ENCODE results near the gene OTUD6A. TPM values are rescaled to one million over a fixed set of nuclear protein-coding genes. Genes with fewer than 3 reads are reported as not detected.
A peak's percentile ranks its signal among the peaks of the same experiment; 100 is the strongest.

The OTUD6A gene
- polyA plus RNA-seq, 3 donors, result not detected

DNA sequence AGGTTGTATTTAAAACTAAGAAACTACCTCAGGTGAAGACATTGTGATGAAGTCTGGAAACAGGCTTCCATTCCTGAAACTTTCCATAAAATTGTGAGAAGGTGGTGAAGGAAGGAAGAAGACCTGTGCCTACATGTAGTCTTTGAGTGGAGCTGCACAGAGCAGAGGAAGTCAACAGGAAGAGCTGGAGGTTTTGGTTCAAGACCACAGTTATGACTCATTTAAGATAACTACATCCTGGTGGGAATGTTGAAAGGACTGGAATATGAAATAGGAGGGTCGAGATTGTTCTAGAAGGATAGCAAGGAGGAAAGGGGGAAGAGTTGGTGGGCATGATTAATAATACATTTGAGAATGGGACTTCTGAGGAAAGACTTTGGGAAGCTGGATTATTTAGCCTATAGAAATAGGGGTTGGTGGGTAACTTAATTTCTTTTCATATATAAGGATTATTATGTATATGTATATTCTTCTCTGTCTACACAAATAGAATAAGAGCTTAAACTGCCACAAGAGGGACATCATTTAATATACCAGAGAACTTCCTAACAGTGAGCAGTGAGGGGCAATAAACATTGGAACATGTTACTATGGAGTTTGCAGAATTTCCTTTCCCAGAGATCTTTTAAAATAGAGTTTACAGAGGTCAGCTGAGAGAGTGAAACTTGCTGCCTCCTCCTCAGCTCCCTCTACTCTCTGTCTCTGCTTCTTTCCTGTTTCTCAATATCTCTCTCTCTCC, 36.0 kb upstream of the OTUD6A start:
- Histone ChIP-seq H3K4me3 (replicated peaks in 1 of 3; ENCODE audit: low read depth in 2 of 3, low read length in 3 of 3) (no peak overlapping the region), H3K27me3 (ENCODE audit: control insufficient read depth in 2 of 2, insufficient read depth in 2 of 2, low read length in 2 of 2) (peaks cover 0 to 2% of the 10 kb centered on the region in 2 donors), H3K4me2 (replicated peaks; ENCODE audit: extremely low read depth, low read length, poor library complexity, severe bottlenecking) (no peak overlapping the region), H2AFZ (ENCODE audit: insufficient read depth, low read depth, low read length, poor library complexity, severe bottlenecking) (no peak overlapping the region), H3K9me3 (replicated peaks in 1 of 2; ENCODE audit: control insufficient read depth in 1 of 2, insufficient read depth in 1 of 2, low read length in 2 of 2) (no peaks in the 10 kb centered on the region), H3K4me1 (ENCODE audit: control insufficient read depth in 1 of 2, insufficient read depth in 2 of 2, low read length in 2 of 2) (no peaks in the 10 kb centered on the region), H4K20me1 (ENCODE audit: insufficient read depth, low read length) (no peaks in the 10 kb centered on the region), H3K9ac (ENCODE audit: insufficient read depth, low read length, poor library complexity, severe bottlenecking) (no peak overlapping the region), H3K79me2 (ENCODE audit: insufficient read depth, low read length) (no peaks in the 10 kb centered on the region), H3K27ac (ENCODE audit: low read depth in 1 of 2, low read length in 2 of 2) (no peak overlapping the region), H3K36me3 (replicated peaks in 1 of 2; ENCODE audit: control insufficient read depth in 1 of 2, insufficient read depth in 2 of 2, low read length in 2 of 2) (no peaks in the 10 kb centered on the region)
- Mint-ChIP-seq H3K27me3 (ENCODE audit: low read depth in 3 of 3) (peaks cover 0 to 16% (median 1%) of the 10 kb centered on the region in 3 donors), H3K9me3 (no peaks in the 10 kb centered on the region), H3K4me3 (no peak overlapping the region), H3K36me3 (no peaks in the 10 kb centered on the region), H3K27ac (peak overlapping the region in 1 of 7 donors; percentile 6), H3K4me1 (no peaks in the 10 kb centered on the region)
- WGBS (ENCODE audit: insufficient coverage), result no CpG with 5 or more reads among the region's 1 CpG
- intact Hi-C loops (cut with micrococcal nuclease), result no loop called here
- TF ChIP-seq, protein P1, sequence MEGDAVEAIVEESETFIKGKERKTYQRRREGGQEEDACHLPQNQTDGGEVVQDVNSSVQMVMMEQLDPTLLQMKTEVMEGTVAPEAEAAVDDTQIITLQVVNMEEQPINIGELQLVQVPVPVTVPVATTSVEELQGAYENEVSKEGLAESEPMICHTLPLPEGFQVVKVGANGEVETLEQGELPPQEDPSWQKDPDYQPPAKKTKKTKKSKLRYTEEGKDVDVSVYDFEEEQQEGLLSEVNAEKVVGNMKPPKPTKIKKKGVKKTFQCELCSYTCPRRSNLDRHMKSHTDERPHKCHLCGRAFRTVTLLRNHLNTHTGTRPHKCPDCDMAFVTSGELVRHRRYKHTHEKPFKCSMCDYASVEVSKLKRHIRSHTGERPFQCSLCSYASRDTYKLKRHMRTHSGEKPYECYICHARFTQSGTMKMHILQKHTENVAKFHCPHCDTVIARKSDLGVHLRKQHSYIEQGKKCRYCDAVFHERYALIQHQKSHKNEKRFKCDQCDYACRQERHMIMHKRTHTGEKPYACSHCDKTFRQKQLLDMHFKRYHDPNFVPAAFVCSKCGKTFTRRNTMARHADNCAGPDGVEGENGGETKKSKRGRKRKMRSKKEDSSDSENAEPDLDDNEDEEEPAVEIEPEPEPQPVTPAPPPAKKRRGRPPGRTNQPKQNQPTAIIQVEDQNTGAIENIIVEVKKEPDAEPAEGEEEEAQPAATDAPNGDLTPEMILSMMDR (IDR thresholded peaks at IDR 0.05), result no peak
- DNase-seq, result no peak

DNA sequence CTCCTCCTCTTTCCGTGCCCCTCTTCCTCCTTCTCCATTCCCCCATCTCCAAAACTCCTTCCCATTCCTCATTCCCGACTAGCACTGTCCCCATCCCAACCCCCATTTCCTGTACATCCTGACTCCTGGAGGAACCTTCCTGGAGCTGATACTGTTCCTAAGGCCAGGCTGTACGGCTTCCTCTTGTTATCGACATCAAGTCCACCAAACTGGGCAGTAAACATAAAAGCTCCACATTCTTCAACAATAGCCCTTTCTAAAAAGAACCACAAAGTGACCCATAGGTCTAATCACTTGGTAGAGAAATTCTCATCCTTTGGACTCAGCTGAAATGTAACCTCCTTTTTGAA, 35.4 kb upstream of the OTUD6A start:
- Histone ChIP-seq H3K27me3 (ENCODE audit: control insufficient read depth in 2 of 2, insufficient read depth in 2 of 2, low read length in 2 of 2) (peaks cover 0 to 2% of the 10 kb centered on the region in 2 donors), H3K27ac (ENCODE audit: low read depth in 1 of 2, low read length in 2 of 2) (no peak overlapping the region), H3K9me3 (replicated peaks in 1 of 2; ENCODE audit: control insufficient read depth in 1 of 2, insufficient read depth in 1 of 2, low read length in 2 of 2) (no peaks in the 10 kb centered on the region), H3K4me2 (replicated peaks; ENCODE audit: extremely low read depth, low read length, poor library complexity, severe bottlenecking) (no peak overlapping the region), H3K36me3 (replicated peaks in 1 of 2; ENCODE audit: control insufficient read depth in 1 of 2, insufficient read depth in 2 of 2, low read length in 2 of 2) (no peaks in the 10 kb centered on the region), H3K4me3 (replicated peaks in 1 of 3; ENCODE audit: low read depth in 2 of 3, low read length in 3 of 3) (no peak overlapping the region), H2AFZ (ENCODE audit: insufficient read depth, low read depth, low read length, poor library complexity, severe bottlenecking) (no peak overlapping the region), H3K4me1 (ENCODE audit: control insufficient read depth in 1 of 2, insufficient read depth in 2 of 2, low read length in 2 of 2) (no peaks in the 10 kb centered on the region), H3K9ac (ENCODE audit: insufficient read depth, low read length, poor library complexity, severe bottlenecking) (no peak overlapping the region), H3K79me2 (ENCODE audit: insufficient read depth, low read length) (no peaks in the 10 kb centered on the region), H4K20me1 (ENCODE audit: insufficient read depth, low read length) (no peaks in the 10 kb centered on the region)
- DNase-seq, result no peak
- Mint-ChIP-seq H3K4me1 (no peaks in the 10 kb centered on the region), H3K27ac (no peak overlapping the region), H3K36me3 (no peaks in the 10 kb centered on the region), H3K4me3 (no peak overlapping the region), H3K9me3 (no peaks in the 10 kb centered on the region), H3K27me3 (ENCODE audit: low read depth in 3 of 3) (peaks cover 0 to 14% (median 1%) of the 10 kb centered on the region in 3 donors)
- intact Hi-C loops (cut with micrococcal nuclease), result no loop called here
- TF ChIP-seq, protein P1 (IDR thresholded peaks at IDR 0.05), result no peak
- 49% methylated on average over 3 of the region's 4 CpGs for WGBS (ENCODE audit: insufficient coverage)
